Karpas-422 (cell line): ENCODE results near the gene HGS. TPM values are rescaled to one million over a fixed set of nuclear protein-coding genes. Genes with fewer than 3 reads are reported as not detected.

Experiments
- DNase-seq: peaks from one replicate; pipeline ENCODE4 v3.0.0-alpha.2; 2015
- H2AFZ ChIP-seq: fragments of 200-600 bp; sonication (generic); 2 replicates; pipeline ENCODE4 v1.6.1; 2014; ENCODE audit warnings: antibody characterized with exemption, low read length, mixed read lengths
- H3K27ac ChIP-seq: fragments of 200-600 bp; sonication (generic); 2 replicates; pipeline ENCODE4 v1.5.1; 2014; ENCODE audit warnings: mild to moderate bottlenecking, low read length, moderate library complexity
- H3K27me3 ChIP-seq: fragments of 200-600 bp; sonication (generic); 2 replicates; pipeline ENCODE4 v1.6.1; 2014; ENCODE audit warnings: low read length, mixed read lengths
- H3K36me3 ChIP-seq: fragments of 200-600 bp; sonication (generic); 2 replicates; pipeline ENCODE4 v1.6.1; 2014; ENCODE audit warnings: low read length, mixed read lengths; ENCODE audit not compliant: insufficient read depth
- H3K4me1 ChIP-seq: fragments of 200-600 bp; sonication (generic); 2 replicates; pipeline ENCODE4 v1.6.1; 2014; ENCODE audit warnings: mild to moderate bottlenecking, low read length, mixed read lengths
- H3K4me2 ChIP-seq: fragments of 200-600 bp; sonication (generic); 2 replicates; pipeline ENCODE4 v1.6.1; 2014; ENCODE audit warnings: low read length, low read depth, mild to moderate bottlenecking; ENCODE audit not compliant: poor library complexity, severe bottlenecking
- H3K4me3 ChIP-seq: fragments of 200-600 bp; sonication (generic); 2 replicates; pipeline ENCODE4 v1.5.1; 2014; ENCODE audit warnings: mild to moderate bottlenecking, antibody characterized with exemption, low read length, mixed read lengths
- H3K79me2 ChIP-seq: fragments of 200-600 bp; sonication (generic); 2 replicates; pipeline ENCODE4 v1.6.1; 2014; ENCODE audit warnings: mild to moderate bottlenecking, low read length, mixed read lengths
- H3K9ac ChIP-seq: fragments of 200-600 bp; sonication (generic); 2 replicates; pipeline ENCODE4 v1.6.0; 2014; ENCODE audit warnings: low read length
- H3K9me2 ChIP-seq: fragments of 200-600 bp; sonication (generic), shearing (Covaris generic); replicated peaks from 2 replicates; pipeline ENCODE4 v1.6.0; 2014; ENCODE audit warnings: mild to moderate bottlenecking, low read length, moderate library complexity; ENCODE audit not compliant: insufficient read depth
- H3K9me3 ChIP-seq: fragments of 300-700, 200-600 bp; sonication (generic); 2 replicates; pipeline ENCODE4 v1.6.1; 2014; ENCODE audit warnings: low read length, mixed read lengths
- H4K20me1 ChIP-seq: fragments of 200-600 bp; sonication (generic); 2 replicates; pipeline ENCODE4 v1.6.1; 2014; ENCODE audit warnings: mild to moderate bottlenecking, antibody characterized with exemption, low read length, low read depth; ENCODE audit not compliant: insufficient read depth
- total RNA-seq: library from RNA; depleted of rRNA; stranded (reverse); fragments of >200 nt; shearing (Covaris generic); gene quantifications from 2 replicates; pipeline ENCODE4 v1.2.3, GENCODE V29; 2014; ENCODE audit warnings: low replicate concordance

HGS gene
- total RNA-seq, 1 experiment from 2014 or later, result 57.2 TPM

DNA sequence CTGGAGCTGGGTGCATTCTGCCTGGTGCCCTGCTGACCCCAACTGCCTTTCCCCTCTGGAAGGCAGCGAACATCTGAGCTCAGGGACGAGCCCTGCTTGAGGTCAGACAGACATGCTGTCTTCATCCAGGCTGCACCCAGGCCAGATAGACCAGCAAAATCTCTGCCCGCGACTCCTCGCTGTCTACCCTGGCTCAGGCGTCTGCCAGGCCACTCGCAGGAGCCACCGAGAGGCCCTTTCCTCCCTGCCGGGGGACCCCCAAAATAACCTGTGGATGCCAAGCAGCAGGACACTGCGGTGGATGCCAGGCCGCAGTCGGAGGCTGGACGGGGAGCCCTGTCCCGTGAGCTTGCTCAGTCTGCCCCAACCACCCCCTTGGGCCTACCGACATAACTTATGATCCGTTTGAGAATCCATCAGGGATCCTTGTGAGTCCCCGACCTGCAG is 25.0 kb downstream of the HGS start:
- Histone ChIP-seq H3K36me3 (peaks cover 25% of the 10 kb centered on the region), H2AFZ (no peak overlapping the region), H3K79me2 (peaks cover 35% of the 10 kb centered on the region), H3K9me3 (no peaks in the 10 kb centered on the region), H3K4me1 (peaks cover 35% of the 10 kb centered on the region), H3K27me3 (no peaks in the 10 kb centered on the region), H3K9me2 (no peaks in the 10 kb centered on the region), H3K4me3 (no peak overlapping the region), H3K9ac (no peak overlapping the region), H3K27ac (no peak overlapping the region), H4K20me1 (peaks cover 14% of the 10 kb centered on the region; the same call in 1 of the 2 replicates), H3K4me2 (no peak overlapping the region)
- no peak for DNase-seq

- Histone ChIP-seq H3K79me2 (peaks cover 25% of the 10 kb centered on the region), H3K4me3 (peak overlapping the region; percentile 32; the same call in 1 of the 2 replicates), H3K36me3 (peaks cover 19% of the 10 kb centered on the region), H4K20me1 (peaks cover 26% of the 10 kb centered on the region; the same call in 1 of the 2 replicates), H2AFZ (no peak overlapping the region), H3K4me1 (peaks cover 29% of the 10 kb centered on the region), H3K27me3 (no peaks in the 10 kb centered on the region), H3K4me2 (peak overlapping the region; percentile 94), H3K9me2 (no peaks in the 10 kb centered on the region), H3K27ac (peak overlapping the region; percentile 64), H3K9me3 (no peaks in the 10 kb centered on the region), H3K9ac (peak overlapping the region; percentile 85)
- no peak for DNase-seq
These were observed 26.9 kb downstream of the HGS start for GRCh38 chr17:81710514-81711308.

DNA sequence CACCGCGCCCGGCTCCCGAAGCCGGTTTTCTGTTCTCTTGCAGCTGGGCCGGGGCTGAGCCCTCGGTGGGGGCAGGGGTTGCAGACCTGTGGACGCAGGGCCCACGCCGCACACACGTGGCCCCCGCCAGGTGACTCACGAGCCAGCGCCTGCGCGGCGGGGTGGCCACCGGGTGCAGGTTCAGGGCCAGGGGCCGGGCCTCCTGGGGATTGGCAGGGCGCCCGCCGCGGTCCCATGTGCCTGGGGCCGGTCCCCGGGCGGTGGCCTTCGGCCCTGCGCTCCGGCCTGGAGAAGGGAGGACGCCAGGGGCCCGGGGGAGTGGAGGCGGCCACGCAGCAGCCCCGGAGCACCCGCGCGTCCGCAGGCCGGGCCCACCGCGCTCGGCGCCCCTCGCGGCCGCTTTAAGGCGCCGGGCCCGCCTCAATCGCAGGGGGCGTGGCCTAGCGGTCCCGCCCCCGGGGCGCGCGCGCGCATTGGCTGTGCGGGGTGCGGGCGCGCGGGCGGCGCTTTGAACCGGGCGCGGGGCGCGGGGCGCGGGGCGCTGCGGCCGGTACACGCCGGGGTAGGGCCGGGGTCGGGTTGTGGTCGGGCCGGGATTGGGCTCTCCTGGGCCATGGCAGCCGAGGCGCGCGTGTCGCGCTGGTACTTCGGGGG is 28.1 kb downstream of the HGS start, which contains the start of gene SLC25A10:
Gene SLC25A10, plus strand, starts transcription at position 471 of the 654 bp plus-strand sequence. Its CDS starts 143 bp downstream, at position 614.
- peak within 1 kb of the TSS; percentile 94 for H3K4me2 ChIP-seq
- no peak within 1 kb of the TSS for H2AFZ ChIP-seq
- H3K4me3 ChIP-seq, result peak within 1 kb of the TSS; percentile 90
- DNase-seq, result peak; percentile 94
- peaks cover 7% of the 10 kb centered on the region; the same call in 1 of the 2 replicates for H3K36me3 ChIP-seq
- peak within 1 kb of the TSS; percentile 64 for H3K27ac ChIP-seq
- H3K9me2 ChIP-seq, result no peaks in the 10 kb centered on the region
- H3K9ac ChIP-seq, result peak within 1 kb of the TSS; percentile 85
- H3K4me1 ChIP-seq, result peaks cover 29% of the 10 kb centered on the region
- H3K27me3 ChIP-seq, result no peaks in the 10 kb centered on the region
- H3K79me2 ChIP-seq, result peaks cover 22% of the 10 kb centered on the region
- peaks cover 23% of the 10 kb centered on the region; the same call in 1 of the 2 replicates for H4K20me1 ChIP-seq
- H3K9me3 ChIP-seq, result no peaks in the 10 kb centered on the region

- H3K4me1 ChIP-seq, result peaks cover 29% of the 10 kb centered on the region
- H3K27me3 ChIP-seq, result no peaks in the 10 kb centered on the region
- H3K79me2 ChIP-seq, result peaks cover 22% of the 10 kb centered on the region
- H2AFZ ChIP-seq, result no peak overlapping the region
- 0 out of 2 replicates have a peak, but pooled peaks cover 18% of the 10 kb centered on the region for H4K20me1 ChIP-seq
- H3K9ac ChIP-seq, result peak overlapping the region; percentile 85
- H3K4me3 ChIP-seq, result peak overlapping the region; percentile 90
- peak; percentile 70 for DNase-seq
- H3K27ac ChIP-seq, result peak overlapping the region; percentile 11; the same call in 1 of the 2 replicates
- H3K4me2 ChIP-seq, result peak overlapping the region; percentile 94
- no peaks in the 10 kb centered on the region for H3K9me2 ChIP-seq
- H3K9me3 ChIP-seq, result no peaks in the 10 kb centered on the region
- H3K36me3 ChIP-seq, result 0 out of 2 replicates have a peak, but pooled peaks cover 6% of the 10 kb centered on the region
These were observed 28.7 kb downstream of the HGS start for GRCh38 chr17:81712468-81713003.

GRCh38 chr17:81713004-81713555 is 29.3 kb downstream of the HGS start:
- peaks cover 22% of the 10 kb centered on the region for H3K79me2 ChIP-seq
- no peaks in the 10 kb centered on the region for H3K27me3 ChIP-seq
- peak overlapping the region; percentile 85 for H3K9ac ChIP-seq
- H3K4me2 ChIP-seq, result peak overlapping the region; percentile 94
- H3K9me3 ChIP-seq, result no peaks in the 10 kb centered on the region
- peak; percentile 62 for DNase-seq
- peak overlapping the region; percentile 90 for H3K4me3 ChIP-seq
- H4K20me1 ChIP-seq, result 0 out of 2 replicates have a peak, but pooled peaks cover 18% of the 10 kb centered on the region
- H2AFZ ChIP-seq, result no peak overlapping the region
- no peaks in the 10 kb centered on the region for H3K9me2 ChIP-seq
- H3K4me1 ChIP-seq, result peaks cover 29% of the 10 kb centered on the region
- H3K27ac ChIP-seq, result peak overlapping the region; percentile 11; the same call in 1 of the 2 replicates
- 0 out of 2 replicates have a peak, but pooled peaks cover 3% of the 10 kb centered on the region for H3K36me3 ChIP-seq

DNA sequence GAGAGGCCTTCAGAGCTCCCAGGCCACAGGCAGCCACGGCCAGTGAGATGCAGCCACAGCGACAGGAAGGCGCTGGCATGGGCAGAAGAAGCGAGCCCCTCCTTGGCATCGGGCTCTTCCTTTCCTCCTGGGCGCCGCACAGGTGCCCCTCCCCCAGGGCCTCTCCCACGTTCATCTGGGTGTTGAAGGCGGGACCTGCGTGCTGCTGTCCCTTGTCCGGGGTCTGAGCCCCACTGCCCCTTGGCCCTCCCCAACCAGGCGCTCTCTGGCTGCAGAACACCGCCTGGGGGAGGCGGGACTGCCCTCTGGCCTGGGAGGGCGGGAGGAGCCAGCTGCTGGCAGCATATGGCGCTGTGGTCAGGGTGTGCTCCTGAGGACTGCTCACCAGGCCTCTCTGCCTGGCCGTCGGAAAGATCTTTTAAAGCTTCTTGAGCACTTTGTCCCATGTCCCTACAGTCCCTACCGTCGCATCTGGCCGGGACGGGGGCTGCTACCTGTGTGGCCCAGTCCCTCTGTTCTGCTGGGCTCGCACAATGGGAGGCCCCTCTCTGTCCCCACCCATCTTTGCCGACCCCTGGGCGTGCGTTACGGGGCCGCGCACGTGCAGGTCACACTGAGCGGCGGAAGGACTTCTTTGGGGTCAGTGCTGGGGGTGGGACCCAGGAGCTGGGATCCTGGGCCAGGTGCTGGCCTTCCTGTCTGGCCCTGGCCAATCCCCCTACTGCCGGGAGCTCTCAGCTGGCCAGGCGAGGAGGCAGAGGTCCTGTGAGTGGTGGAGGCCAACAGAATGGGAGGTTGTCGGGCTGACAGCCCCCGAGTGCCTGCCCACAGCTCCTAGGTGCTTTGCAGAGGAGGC is 30.0 kb downstream of the HGS start:
- peak overlapping the region; percentile 85 for H3K9ac ChIP-seq

GRCh38 chr17:81714412-81715106 is 30.7 kb downstream of the HGS start:
- Histone ChIP-seq H3K9me3 (no peaks in the 10 kb centered on the region), H3K79me2 (peaks cover 22% of the 10 kb centered on the region), H3K27me3 (no peaks in the 10 kb centered on the region), H3K4me2 (no peak overlapping the region), H3K36me3 (no peaks in the 10 kb centered on the region), H3K4me3 (no peak overlapping the region; the same call in 1 of the 2 replicates), H3K4me1 (peaks cover 29% of the 10 kb centered on the region), H3K27ac (no peak overlapping the region), H3K9me2 (no peaks in the 10 kb centered on the region), H2AFZ (no peak overlapping the region), H4K20me1 (0 out of 2 replicates have a peak, but pooled peaks cover 18% of the 10 kb centered on the region), H3K9ac (no peak overlapping the region)
- no peak for DNase-seq

More for the DNA sequence above, 30.0 kb downstream of the HGS start:
- no peak for DNase-seq
- H3K9me3 ChIP-seq, result no peaks in the 10 kb centered on the region
- no peaks in the 10 kb centered on the region for H3K36me3 ChIP-seq
- 0 out of 2 replicates have a peak, but pooled peaks cover 18% of the 10 kb centered on the region for H4K20me1 ChIP-seq
- H3K9me2 ChIP-seq, result no peaks in the 10 kb centered on the region
- no peaks in the 10 kb centered on the region for H3K27me3 ChIP-seq
- peak overlapping the region; percentile 90 for H3K4me3 ChIP-seq
- H2AFZ ChIP-seq, result no peak overlapping the region
- H3K4me1 ChIP-seq, result peaks cover 29% of the 10 kb centered on the region
- peaks cover 22% of the 10 kb centered on the region for H3K79me2 ChIP-seq
- H3K4me2 ChIP-seq, result peak overlapping the region; percentile 94
- no peak overlapping the region for H3K27ac ChIP-seq
